GM18519 (cell line): ENCODE measurements around the gene ZC3H7A.

Experiments used
- ATAC-seq: cut with Tn5 transposase; IDR thresholded peaks from one replicate; pipeline ENCODE4 v1.9.1; 2021; ENCODE audit warnings: mild to moderate bottlenecking, moderate library complexity; ENCODE audit not compliant: unreplicated experiment, low FRiP score

The ZC3H7A gene

DNA sequence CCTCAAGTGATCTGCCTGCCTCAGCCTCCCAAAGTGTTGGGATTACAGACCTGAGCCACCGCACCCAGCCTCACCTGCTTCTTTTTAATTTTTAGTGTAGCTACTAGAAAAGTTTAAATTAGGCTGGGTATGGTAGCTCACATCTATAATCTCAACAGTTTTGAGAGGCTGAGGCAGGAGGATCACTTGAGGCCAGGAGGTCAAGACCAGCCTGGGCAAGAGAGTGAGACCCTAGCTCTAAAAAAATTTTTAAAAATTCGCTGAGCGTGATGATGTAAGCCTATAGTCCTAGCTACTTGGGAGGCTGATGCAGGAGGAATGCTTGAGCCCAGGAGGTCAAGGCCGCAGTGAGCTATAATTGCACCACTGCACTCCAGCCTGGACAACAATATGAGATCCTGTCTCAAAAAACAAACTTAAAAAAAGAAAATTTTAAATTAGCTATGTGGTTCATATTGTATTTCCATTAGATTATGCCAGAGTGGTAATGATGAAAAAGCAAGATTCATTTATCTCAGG is 89.3 kb downstream of the ZC3H7A start:
- no peak for ATAC-seq

- ATAC-seq, result no peak
These were observed 90.8 kb downstream of the ZC3H7A start for GRCh38 chr16:11706180-11706742.

DNA sequence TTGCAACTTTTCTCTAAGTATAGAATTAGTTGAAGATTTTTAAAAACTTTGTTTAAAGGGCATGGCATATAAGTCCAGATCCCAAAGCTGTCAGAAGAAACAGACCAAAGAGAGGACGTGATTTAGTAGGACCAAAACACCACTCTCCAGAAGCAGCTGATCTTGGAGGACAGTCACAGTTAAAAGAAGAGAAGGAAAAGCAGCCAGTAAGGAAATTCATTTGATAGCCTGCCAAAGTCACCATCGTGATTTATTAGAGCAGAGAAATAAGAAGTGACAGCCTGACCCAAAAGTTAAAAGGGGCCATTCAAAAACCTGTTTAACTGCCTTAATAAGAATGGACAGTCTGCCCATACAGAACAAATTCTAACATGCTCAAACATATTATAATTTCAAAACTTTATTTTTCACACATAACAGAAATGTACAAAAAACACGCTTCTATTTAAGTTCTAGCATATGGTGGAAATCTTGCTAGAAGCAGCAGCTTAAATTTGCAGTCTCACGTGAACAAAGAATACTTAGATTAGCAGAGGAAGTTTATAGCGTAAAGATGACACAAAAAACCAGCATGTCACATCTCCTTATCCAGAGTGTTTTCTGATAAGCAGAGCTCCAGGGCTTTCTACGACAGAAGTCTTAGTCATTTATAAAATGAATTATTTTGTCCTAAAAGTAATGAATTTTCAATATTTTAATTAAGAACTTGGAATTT is 91.6 kb downstream of the ZC3H7A start:
- ATAC-seq, result no peak
